ENCODE results near the gene GALNS. TPM values are rescaled to one million over a fixed set of nuclear protein-coding genes. Genes with fewer than 3 reads are reported as not detected.

Gene GALNS
- total and polyA plus RNA-seq, 2 of the 8 experiments (the other 6 are each of a cell fraction or from before 2014, with no cell fraction given): 8.9 to 17.8 TPM

GRCh38 chr16:88851616-88852015, 5.1 kb downstream of the GALNS start:
- Histone ChIP-seq H4K8ac (ENCODE audit: extremely low read depth, insufficient read depth, low read length) (no peak overlapping the region), H2AK5ac (ENCODE audit: low read depth, low read length) (no peak overlapping the region), H3K9ac (replicated peaks in 1 of 4; ENCODE audit: extremely low read depth in 1 of 4, low read depth in 3 of 4, low read length in 3 of 4) (no peak overlapping the region), H3K27ac (ENCODE audit: low read depth, low read length) (no peak overlapping the region), H4K5ac (ENCODE audit: insufficient read length, low read depth, low read length) (no peak overlapping the region), H3K18ac (ENCODE audit: extremely low read depth, low read length) (no peak overlapping the region), H2BK20ac (ENCODE audit: low read length) (no peak overlapping the region), H3K36me3 (ENCODE audit: control insufficient read depth in 2 of 4, insufficient read depth in 4 of 4, low read length in 3 of 4) (peaks cover 0 to 2% (median 0%) of the 10 kb centered on the region in 4 experiments; a peak in 1 of 8 replicates), H3K79me2 (ENCODE audit: control insufficient read depth in 1 of 2, insufficient read depth in 2 of 2, low read length in 2 of 2) (no peaks in the 10 kb centered on the region), H4K91ac (replicated peaks; ENCODE audit: insufficient read length, low read length) (no peak overlapping the region), H3K27me3 (replicated peaks in 1 of 4; ENCODE audit: control insufficient read depth in 3 of 4, extremely low read depth in 1 of 4, insufficient read depth in 3 of 4, low read length in 3 of 4) (no peaks in the 10 kb centered on the region), H3K23me2 (ENCODE audit: low read depth, low read length) (peaks cover 2% of the 10 kb centered on the region), H3K4me3 (ENCODE audit: extremely low read depth in 1 of 4, insufficient read depth in 2 of 4, low read depth in 3 of 4, low read length in 4 of 4) (no peak overlapping the region), H3K79me1 (ENCODE audit: low read depth, low read length) (no peaks in the 10 kb centered on the region; the same call in 1 of the 2 replicates), H3K9me3 (ENCODE audit: insufficient read depth in 2 of 2, low read depth in 1 of 2, low read length in 1 of 2) (peaks cover 0 to 5% of the 10 kb centered on the region in 2 experiments; a peak in 1 of 4 replicates), H3K23ac (ENCODE audit: insufficient read length) (no peak overlapping the region), H2BK12ac (ENCODE audit: low read depth, low read length) (no peak overlapping the region), H2BK15ac (ENCODE audit: low read length) (no peak overlapping the region), H3K14ac (ENCODE audit: insufficient read length) (no peak overlapping the region), H3K4ac (replicated peaks; ENCODE audit: insufficient read length, low read depth, low read length) (no peak overlapping the region), H3K4me1 (replicated peaks in 1 of 4; ENCODE audit: control insufficient read depth in 3 of 4, insufficient read depth in 4 of 4, low read length in 3 of 4) (peaks cover 0 to 5% (median 3%) of the 10 kb centered on the region in 4 experiments; a peak in 5 of 7 replicates), H3K4me2 (ENCODE audit: insufficient read depth in 1 of 2, low read depth in 2 of 2, low read length in 2 of 2) (no peak overlapping the region), H2BK5ac (ENCODE audit: low read depth, low read length) (no peak overlapping the region), H4K20me1 (replicated peaks in 1 of 2; ENCODE audit: control insufficient read depth in 1 of 2, insufficient read depth in 2 of 2, low read length in 2 of 2) (peaks cover 0 to 12% of the 10 kb centered on the region in 2 experiments), H2BK120ac (replicated peaks; ENCODE audit: low read depth, low read length) (no peak overlapping the region), H2AFZ (ENCODE audit: low read length) (no peak overlapping the region), H3K56ac (replicated peaks; ENCODE audit: insufficient read length, low read depth, low read length) (no peak overlapping the region)
- ChIA-PET CTCF (ENCODE audit: partially characterized antibody) (interaction anchor here (0.9 to 1.7 kb wide), 3 partner anchors 10 to 322 kb away, joined by 3 to 6 read pairs (median 3); no protein-coding TSS in a partner anchor), POLR2A (ENCODE audit: partially characterized antibody) (interaction anchor here (0.6 kb wide), 1 partner anchor 43 kb away, joined by 3 read pairs; no protein-coding TSS in a partner anchor)
- FAIRE-seq (no peak), DNase-seq (ENCODE audit: low read depth in 1 of 2, low spot score in 2 of 2) (no peak)
- 93% methylated on average over 19 of the region's 19 CpGs; no CpG with 5 or more reads in 1 of the 2 experiments for WGBS, 2 experiments (ENCODE audit: extremely low coverage in 1 of 2, insufficient coverage in 1 of 2, insufficient read length in 1 of 2, insufficient replicate concordance in 2 of 2, low coverage in 1 of 2, low lambda C conversion rate in 2 of 2, missing lambda C conversion rate in 1 of 2)
- no peak for TF ChIP-seq CHD2 (IDR thresholded peaks at IDR 0.05; ENCODE audit: low read length)
- TF ChIP-seq SP1 (IDR thresholded peaks at IDR 0.05; ENCODE audit: low read depth, low read length): no peak
- TF ChIP-seq SIRT6 (IDR thresholded peaks at IDR 0.05; ENCODE audit: low read length): no peak
- TF ChIP-seq RFX5 (IDR thresholded peaks at IDR 0.05; ENCODE audit: borderline replicate concordance, low read depth, low read length): no peak
- no peak for TF ChIP-seq EGR1 (IDR thresholded peaks at IDR 0.05; ENCODE audit: borderline replicate concordance, low read depth, low read length)
- TF ChIP-seq CEBPB (IDR thresholded peaks at IDR 0.05; ENCODE audit: low read depth, low read length): no peak
- no peak for TF ChIP-seq KDM1A (IDR thresholded peaks at IDR 0.05; ENCODE audit: borderline replicate concordance, low read length)
- no peak for TF ChIP-seq MAFK (IDR thresholded peaks at IDR 0.05; ENCODE audit: low read depth, low read length)
- TF ChIP-seq EZH2 (IDR thresholded peaks at IDR 0.05; ENCODE audit: low read depth, low read length, severe bottlenecking): no peak
- TF ChIP-seq, protein P1, sequence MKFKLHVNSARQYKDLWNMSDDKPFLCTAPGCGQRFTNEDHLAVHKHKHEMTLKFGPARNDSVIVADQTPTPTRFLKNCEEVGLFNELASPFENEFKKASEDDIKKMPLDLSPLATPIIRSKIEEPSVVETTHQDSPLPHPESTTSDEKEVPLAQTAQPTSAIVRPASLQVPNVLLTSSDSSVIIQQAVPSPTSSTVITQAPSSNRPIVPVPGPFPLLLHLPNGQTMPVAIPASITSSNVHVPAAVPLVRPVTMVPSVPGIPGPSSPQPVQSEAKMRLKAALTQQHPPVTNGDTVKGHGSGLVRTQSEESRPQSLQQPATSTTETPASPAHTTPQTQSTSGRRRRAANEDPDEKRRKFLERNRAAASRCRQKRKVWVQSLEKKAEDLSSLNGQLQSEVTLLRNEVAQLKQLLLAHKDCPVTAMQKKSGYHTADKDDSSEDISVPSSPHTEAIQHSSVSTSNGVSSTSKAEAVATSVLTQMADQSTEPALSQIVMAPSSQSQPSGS (IDR thresholded peaks at IDR 0.05; ENCODE audit: low read length): no peak
- no peak for TF ChIP-seq HDAC6 (IDR thresholded peaks at IDR 0.05; ENCODE audit: low read depth, low read length)
- no peak for TF ChIP-seq TAF7 (optimal IDR thresholded peaks at IDR 0.05; ENCODE audit: borderline replicate concordance, low read depth, low read length)
- no peak for TF ChIP-seq HDAC2 (IDR thresholded peaks at IDR 0.05; ENCODE audit: borderline replicate concordance in 1 of 2, low read depth in 2 of 2, low read length in 2 of 2)
